HepG2 (cell line): ENCODE results near the gene CPPED1. TPM values are rescaled to one million over a fixed set of nuclear protein-coding genes. Genes with fewer than 3 reads are reported as not detected.

Source experiments
- ATAC-seq: fragments of 200-7000 bp; cut with Tn5 transposase; 3 replicates; pipeline ENCODE4 v1.9.1; 2020; ENCODE audit warnings: mild to moderate bottlenecking, moderate library complexity
- BruUV-seq: library from RNA; stranded (reverse); fragments of 400-500 nt; replicated peaks from 2 replicates; lab custom pipeline; 2021; lab: Mats Ljungman, UMichigan
- CTCF ChIA-PET: fragments of 300-600 bp; formaldehyde crosslinking; extraction: SDS; loops from one replicate; lab custom pipeline; 2021; ENCODE audit warnings: low total read pairs, inconsistent platforms, low intra/inter-chr PET ratio; lab: Yijun Ruan, JAX
- POLR2A ChIA-PET: fragments of 350-600 bp; sonication (Branson Sonifier 250); formaldehyde crosslinking; loops from one replicate; lab custom pipeline; 2020; ENCODE audit warnings: antibody characterized with exemption, inconsistent platforms; lab: Yijun Ruan, JAX
- DNase-seq: peaks from one replicate; pipeline ENCODE4 v3.0.0-alpha.2; 2015; ENCODE audit warnings: low spot score
- FAIRE-seq: peaks from 3 replicates; lab custom pipeline; 2011; peaks lifted over from hg19 to GRCh38; lab: Jason Lieb, UNC
- H2AFZ ChIP-seq: one replicate; pipeline ENCODE4 v1.6.1; 2011; ENCODE audit warnings: low read length, inconsistent platforms
- H3K27ac ChIP-seq: fragments of 300-600 bp; 3 replicates; pipeline ENCODE4 v1.8.0; 2011; ENCODE audit warnings: mixed run types, mild to moderate bottlenecking, mixed read lengths, low read length, inconsistent platforms; ENCODE audit not compliant: insufficient read depth; ENCODE audit errors: extremely low read length
- H3K27me3 ChIP-seq, 2 experiments: fragments of 200-600 bp in 1 of 2; 2 replicates in 1 of 2; 3 replicates in 1 of 2; pipeline versions ENCODE4 v1.6.0 to v1.8.0; 2011; ENCODE audit warnings: low read length in 2 of 2, mild to moderate bottlenecking in 2 of 2, moderate library complexity in 2 of 2, inconsistent platforms in 1 of 2; ENCODE audit not compliant: insufficient read depth in 2 of 2, control insufficient read depth in 1 of 2
- H3K36me3 ChIP-seq, 2 experiments: fragments of 200-600 bp in 1 of 2; replicated peaks in 1 of 2; 2 replicates in 1 of 2; 3 replicates in 1 of 2; pipeline versions ENCODE4 v1.5.1 to v1.8.0; 2011; ENCODE audit warnings: low read length in 2 of 2, inconsistent platforms in 1 of 2; ENCODE audit not compliant: insufficient read depth in 2 of 2, control insufficient read depth in 1 of 2
- H3K4me1 ChIP-seq: 2 replicates; pipeline ENCODE4 v1.5.1; 2012; ENCODE audit warnings: low read length, inconsistent platforms; ENCODE audit not compliant: insufficient read depth
- H3K4me2 ChIP-seq: 2 replicates; pipeline ENCODE4 v1.6.0; 2011; ENCODE audit warnings: low read depth, low read length, inconsistent platforms
- H3K4me3 ChIP-seq, 3 experiments: fragments of 200-600 bp in 1 of 3; sonication (generic), shearing (Covaris generic) in 1 of 3; replicated peaks in 1 of 3; 2 replicates each; pipeline ENCODE4 v1.5.1; 2011 to 2016; ENCODE audit warnings: low read length in 3 of 3, inconsistent platforms in 2 of 3, low read depth in 2 of 3, mild to moderate bottlenecking in 2 of 3, control low read depth in 1 of 3, mixed read lengths in 1 of 3; ENCODE audit not compliant: insufficient read depth in 1 of 3
- H3K79me2 ChIP-seq: one replicate; pipeline ENCODE4 v1.6.1; 2011; ENCODE audit warnings: low read length, inconsistent platforms; ENCODE audit not compliant: insufficient read depth
- H3K9ac ChIP-seq: 2 replicates; pipeline ENCODE4 v1.6.0; 2011; ENCODE audit warnings: mild to moderate bottlenecking, low read depth, low read length, inconsistent platforms; ENCODE audit not compliant: insufficient read depth
- H3K9me3 ChIP-seq: 2 replicates; pipeline ENCODE4 v1.5.1; 2012; ENCODE audit warnings: mild to moderate bottlenecking, low read length
- H4K20me1 ChIP-seq: 2 replicates; pipeline ENCODE4 v1.6.0; 2011; ENCODE audit warnings: inconsistent platforms, mild to moderate bottlenecking, low read length, moderate library complexity; ENCODE audit not compliant: insufficient read depth
- AGO1 ChIP-seq: fragments of 200-400 bp; formaldehyde crosslinking; IDR thresholded peaks from 2 replicates; pipeline ENCODE4 v1.6.1; 2017; ENCODE audit warnings: mild to moderate bottlenecking, low read depth, low read length, moderate library complexity; ENCODE audit not compliant: poor library complexity, severe bottlenecking
- BCLAF1 ChIP-seq: fragments of 450-650 bp; IDR thresholded peaks from 2 replicates; pipeline ENCODE4 v1.6.1; 2017; ENCODE audit warnings: mild to moderate bottlenecking
- ESRRA ChIP-seq: sonication (generic); formaldehyde crosslinking; IDR thresholded peaks from 2 replicates; pipeline ENCODE4 v1.5.1; 2020; ENCODE audit warnings: mild to moderate bottlenecking, low read depth, missing genetic modification reagents
- ONECUT2 ChIP-seq: sonication (generic); formaldehyde crosslinking; IDR thresholded peaks from 2 replicates; pipeline ENCODE4 v1.4.0; 2020; ENCODE audit warnings: missing genetic modification reagents
- SP140L ChIP-seq: sonication (generic); formaldehyde crosslinking; IDR thresholded peaks from 2 replicates; pipeline ENCODE4 v1.4.0; 2020; ENCODE audit warnings: missing genetic modification reagents, borderline replicate concordance
- ZBED4 ChIP-seq: sonication (generic); formaldehyde crosslinking; IDR thresholded peaks from 2 replicates; pipeline ENCODE4 v1.4.0; 2020; ENCODE audit warnings: missing genetic modification reagents, borderline replicate concordance
- ZBTB38 ChIP-seq: sonication (generic); formaldehyde crosslinking; IDR thresholded peaks from 2 replicates; pipeline ENCODE4 v1.5.1; 2020; ENCODE audit warnings: mild to moderate bottlenecking, missing genetic modification reagents
- ZFYVE20 ChIP-seq: sonication (generic); formaldehyde crosslinking; IDR thresholded peaks from 2 replicates; pipeline ENCODE4 v1.8.0; 2023; ENCODE audit warnings: low read depth, mild to moderate bottlenecking, moderate library complexity, missing genetic modification reagents, borderline replicate concordance
- ZMAT3 ChIP-seq: sonication (generic); formaldehyde crosslinking; conservative IDR thresholded peaks from 2 replicates; pipeline ENCODE4 v1.7.0; 2021; ENCODE audit warnings: missing genetic modification reagents
- ZNF121 ChIP-seq: sonication (generic); formaldehyde crosslinking; IDR thresholded peaks from 2 replicates; pipeline ENCODE4 v1.5.0; 2020; ENCODE audit warnings: mild to moderate bottlenecking, missing genetic modification reagents
- ZNF777 ChIP-seq: sonication (generic); formaldehyde crosslinking; IDR thresholded peaks from 2 replicates; pipeline ENCODE4 v1.4.0; 2020; ENCODE audit warnings: missing genetic modification reagents
- ZSCAN25 ChIP-seq: sonication (generic); formaldehyde crosslinking; IDR thresholded peaks from 2 replicates; pipeline ENCODE4 v1.8.0; 2022; ENCODE audit warnings: mild to moderate bottlenecking, missing genetic modification reagents
- WGBS: methylation state at CpG from one replicate; pipeline ENCODE4 v1.1.6; 2017; ENCODE audit warnings: low lambda C conversion rate; 5-methylcytosine and 5-hydroxymethylcytosine counted together
- in situ Hi-C: cut with HindIII; loops from 2 replicates; pipeline ENCODE4 v1.10.0; 2017; ENCODE audit warnings: low pct_unique_long_range_greater_than_20kb; ENCODE audit not compliant: extremely low pct_ligation_motif_present
- intact Hi-C: fragments of 100-400 bp; cut with micrococcal nuclease; formaldehyde crosslinking; loops from one replicate; pipeline ENCODE4 v1.10.0; 2022; ENCODE audit not compliant: unreplicated experiment
- polyA plus RNA-seq, 8 experiments: library from polyadenylated mRNA; depleted of rRNA in 3 of 8; stranded (reverse) in 7 of 8; unstranded in 1 of 8; fragments of >200 nt; fragmentation: Illumina TruSeq in 4 of 8; extraction: Trizol in 4 of 8; gene quantifications; 2 replicates each; pipeline versions ENCODE4 v1.2.1 to v1.2.3, GENCODE V29; 2011 to 2016; ENCODE audit warnings: low read depth in 4 of 8, missing spikeins in 1 of 8, mixed read lengths in 1 of 8; ENCODE audit not compliant: insufficient read depth in 1 of 8
- total RNA-seq, 5 experiments: library from RNA; depleted of rRNA; stranded (reverse); fragments of >200 nt; fragmentation: Illumina TruSeq; extraction: Trizol; gene quantifications; 2 replicates each; pipeline ENCODE4 v1.2.3, GENCODE V29; 2016; ENCODE audit warnings: low read depth in 1 of 5
- TF ChIP-seq, protein P1 (sequence below): sonication (generic); formaldehyde crosslinking; IDR thresholded peaks from 2 replicates; pipeline ENCODE4 v1.5.1; 2020; ENCODE audit warnings: mild to moderate bottlenecking, missing genetic modification reagents, borderline replicate concordance

The CPPED1 gene
- total and polyA plus RNA-seq, 2 of the 13 experiments (the other 11 are each of a cell fraction or from before 2014, with no cell fraction given) = 66.6 to 71.3 TPM

GRCh38 chr16:12729448-12729847 is 74.2 kb downstream of the CPPED1 start:
- Histone ChIP-seq H3K79me2 (peaks cover 41% of the 10 kb centered on the region), H3K27ac (no peak overlapping the region), H4K20me1 (no peaks in the 10 kb centered on the region), H3K4me2 (no peak overlapping the region), H3K36me3 (peaks cover 16 to 45% of the 10 kb centered on the region in 2 experiments), H2AFZ (no peak overlapping the region), H3K9ac (no peak overlapping the region), H3K4me1 (no peaks in the 10 kb centered on the region), H3K4me3 (no peak overlapping the region), H3K9me3 (peaks cover 24% of the 10 kb centered on the region), H3K27me3 (no peaks in the 10 kb centered on the region)
- ChIA-PET CTCF (no interaction called here), POLR2A (interaction anchor here (1.5 to 2.1 kb wide), 2 partner anchors 24 to 74 kb away, joined by 4 to 7 read pairs; partner anchors contain the start of gene CPPED1)
- no peak for FAIRE-seq
- in situ Hi-C loops (no loop called here), intact Hi-C loops (no loop called here)
- no peak for DNase-seq
- BruUV-seq = no TSS peak
- WGBS = 95% methylated on average over 4 of the region's 4 CpGs
- no peak for ATAC-seq
- TF ChIP-seq ZMAT3 (CRISPR knock-in tag) (no peak), ZSCAN25 (no peak), BCLAF1 (no peak), SP140L (CRISPR knock-in tag) (no peak), ONECUT2 (CRISPR knock-in tag) (no peak), ZNF777 (no peak), ZFYVE20 (CRISPR knock-in tag) (no peak), ZBED4 (CRISPR knock-in tag) (no peak), AGO1 (no peak), ZBTB38 (CRISPR knock-in tag) (no peak), ESRRA (CRISPR knock-in tag) (no peak), ZNF121 (CRISPR knock-in tag) (no peak)
- TF ChIP-seq, protein P1, sequence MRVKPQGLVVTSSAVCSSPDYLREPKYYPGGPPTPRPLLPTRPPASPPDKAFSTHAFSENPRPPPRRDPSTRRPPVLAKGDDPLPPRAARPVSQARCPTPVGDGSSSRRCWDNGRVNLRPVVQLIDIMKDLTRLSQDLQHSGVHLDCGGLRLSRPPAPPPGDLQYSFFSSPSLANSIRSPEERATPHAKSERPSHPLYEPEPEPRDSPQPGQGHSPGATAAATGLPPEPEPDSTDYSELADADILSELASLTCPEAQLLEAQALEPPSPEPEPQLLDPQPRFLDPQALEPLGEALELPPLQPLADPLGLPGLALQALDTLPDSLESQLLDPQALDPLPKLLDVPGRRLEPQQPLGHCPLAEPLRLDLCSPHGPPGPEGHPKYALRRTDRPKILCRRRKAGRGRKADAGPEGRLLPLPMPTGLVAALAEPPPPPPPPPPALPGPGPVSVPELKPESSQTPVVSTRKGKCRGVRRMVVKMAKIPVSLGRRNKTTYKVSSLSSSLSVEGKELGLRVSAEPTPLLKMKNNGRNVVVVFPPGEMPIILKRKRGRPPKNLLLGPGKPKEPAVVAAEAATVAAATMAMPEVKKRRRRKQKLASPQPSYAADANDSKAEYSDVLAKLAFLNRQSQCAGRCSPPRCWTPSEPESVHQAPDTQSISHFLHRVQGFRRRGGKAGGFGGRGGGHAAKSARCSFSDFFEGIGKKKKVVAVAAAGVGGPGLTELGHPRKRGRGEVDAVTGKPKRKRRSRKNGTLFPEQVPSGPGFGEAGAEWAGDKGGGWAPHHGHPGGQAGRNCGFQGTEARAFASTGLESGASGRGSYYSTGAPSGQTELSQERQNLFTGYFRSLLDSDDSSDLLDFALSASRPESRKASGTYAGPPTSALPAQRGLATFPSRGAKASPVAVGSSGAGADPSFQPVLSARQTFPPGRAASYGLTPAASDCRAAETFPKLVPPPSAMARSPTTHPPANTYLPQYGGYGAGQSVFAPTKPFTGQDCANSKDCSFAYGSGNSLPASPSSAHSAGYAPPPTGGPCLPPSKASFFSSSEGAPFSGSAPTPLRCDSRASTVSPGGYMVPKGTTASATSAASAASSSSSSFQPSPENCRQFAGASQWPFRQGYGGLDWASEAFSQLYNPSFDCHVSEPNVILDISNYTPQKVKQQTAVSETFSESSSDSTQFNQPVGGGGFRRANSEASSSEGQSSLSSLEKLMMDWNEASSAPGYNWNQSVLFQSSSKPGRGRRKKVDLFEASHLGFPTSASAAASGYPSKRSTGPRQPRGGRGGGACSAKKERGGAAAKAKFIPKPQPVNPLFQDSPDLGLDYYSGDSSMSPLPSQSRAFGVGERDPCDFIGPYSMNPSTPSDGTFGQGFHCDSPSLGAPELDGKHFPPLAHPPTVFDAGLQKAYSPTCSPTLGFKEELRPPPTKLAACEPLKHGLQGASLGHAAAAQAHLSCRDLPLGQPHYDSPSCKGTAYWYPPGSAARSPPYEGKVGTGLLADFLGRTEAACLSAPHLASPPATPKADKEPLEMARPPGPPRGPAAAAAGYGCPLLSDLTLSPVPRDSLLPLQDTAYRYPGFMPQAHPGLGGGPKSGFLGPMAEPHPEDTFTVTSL = no peak
